Ascending aorta (tissue), 2 donors: ENCODE measurements around the gene NEURL3. TPM values are rescaled to one million over a fixed set of nuclear protein-coding genes. Genes with fewer than 3 reads are reported as not detected.
"Not testable (repeated sequence)": the region's sequence is repeated elsewhere in the genome, so short reads cannot be mapped to it uniquely, and the experiment has no call there.

Experiments used
- DNase-seq, 2 donors: peaks; one replicate each; pipeline ENCODE4 v3.0.0-alpha.2; 2019; ENCODE audit warnings: low spot score in 2 of 2
- H3K27ac ChIP-seq, 2 donors: fragments of 200-600 bp; sonication (generic); one replicate each; pipeline ENCODE4 v1.5.1; 2016 to 2017; ENCODE audit warnings: mild to moderate bottlenecking in 1 of 2
- H3K27me3 ChIP-seq: fragments of 200-600 bp; sonication (generic); one replicate; pipeline ENCODE4 v1.5.1; 2017
- H3K36me3 ChIP-seq, 2 donors: fragments of 200-600 bp; sonication (generic); one replicate each; pipeline ENCODE4 v1.5.1; 2016
- H3K4me1 ChIP-seq, 2 donors: fragments of 200-600 bp; sonication (generic); one replicate each; pipeline ENCODE4 v1.5.1; 2016 to 2017; ENCODE audit warnings: mild to moderate bottlenecking in 1 of 2
- H3K4me3 ChIP-seq, 2 donors: fragments of 200-600 bp; sonication (generic); one replicate each; pipeline ENCODE4 v1.5.1; 2016 to 2017; ENCODE audit warnings: mild to moderate bottlenecking in 1 of 2
- H3K9me3 ChIP-seq, 2 donors: fragments of 200-600 bp; sonication (generic); one replicate each; pipeline ENCODE4 v1.5.1; 2016
- CTCF ChIP-seq, 3 experiments: fragments of 200-600 bp in 2 of 3; fragments of 450-650 bp in 1 of 3; sonication (generic) in 2 of 3; IDR thresholded peaks; one replicate each; pipeline ENCODE4 v1.5.1; 2016 to 2019; ENCODE audit warnings: antibody characterized with exemption in 3 of 3, mild to moderate bottlenecking in 1 of 3, moderate library complexity in 1 of 3
- intact Hi-C: fragments of 100-400 bp; cut with DNase I; formaldehyde crosslinking; loops from one replicate; pipeline ENCODE4 v1.15.1; 2023
- total RNA-seq: library from RNA; depleted of rRNA; stranded (reverse); fragments of >200 nt; gene quantifications from one replicate; pipeline ENCODE4 v1.1.0, GENCODE V29; 2016

The NEURL3 gene
- total RNA-seq, 1 donor from 2014 or later = not detected

GRCh38 chr2:96500385-96501066 lies 4.6 kb downstream of the NEURL3 start:
- Histone ChIP-seq H3K9me3 (no peaks in the 10 kb centered on the region), H3K27ac (no peak overlapping the region), H3K4me3 (no peak overlapping the region), H3K4me1 (no peaks in the 10 kb centered on the region), H3K36me3 (no peaks in the 10 kb centered on the region), H3K27me3 (no peaks in the 10 kb centered on the region)
- DNase-seq = peak in 1 of 2 donors; percentile 60
- TF ChIP-seq CTCF (IDR thresholded peaks at IDR 0.05) = no peak
- intact Hi-C loops = no loop called here

- peak in 1 of 2 donors; percentile 59 for DNase-seq
- intact Hi-C loops = no loop called here
Measured at GRCh38 chr2:96499061-96499960, 5.8 kb downstream of the NEURL3 start.

GRCh38 chr2:96498611-96499010 lies 6.5 kb downstream of the NEURL3 start:
- H3K36me3 ChIP-seq, H3K27ac ChIP-seq, H3K27me3 ChIP-seq, H3K4me3 ChIP-seq, H3K4me1 ChIP-seq, intact Hi-C loops: not testable (repeated sequence)
- DNase-seq = peak in 1 of 2 donors; percentile 31
- H3K9me3 ChIP-seq = peaks cover 8 to 19% of the 10 kb centered on the region in 2 donors

More at GRCh38 chr2:96499061-96499960, 5.8 kb downstream of the NEURL3 start:
- Histone ChIP-seq H3K36me3 (no peaks in the 10 kb centered on the region), H3K9me3 (peaks cover 8 to 12% of the 10 kb centered on the region in 2 donors), H3K4me3 (no peak overlapping the region), H3K4me1 (no peaks in the 10 kb centered on the region), H3K27ac (no peak overlapping the region), H3K27me3 (no peaks in the 10 kb centered on the region)
- no peak for TF ChIP-seq CTCF (IDR thresholded peaks at IDR 0.05)

- no peaks in the 10 kb centered on the region for H3K4me1 ChIP-seq
- H3K27me3 ChIP-seq = no peaks in the 10 kb centered on the region
- TF ChIP-seq CTCF (IDR thresholded peaks at IDR 0.05) = no peak
- intact Hi-C loops = no loop called here
- no peak overlapping the region for H3K4me3 ChIP-seq
- no peak overlapping the region for H3K27ac ChIP-seq
- H3K9me3 ChIP-seq = peaks cover 8 to 20% of the 10 kb centered on the region in 2 donors
- no peaks in the 10 kb centered on the region for H3K36me3 ChIP-seq
- DNase-seq = no peak
Measured at GRCh38 chr2:96498021-96498431, 7.1 kb downstream of the NEURL3 start.

GRCh38 chr2:96495982-96496629 lies 9.1 kb downstream of the NEURL3 start:
- Histone ChIP-seq H3K9me3 (peaks cover 8 to 20% of the 10 kb centered on the region in 2 donors), H3K4me1 (no peaks in the 10 kb centered on the region), H3K27ac (no peak overlapping the region), H3K27me3 (no peaks in the 10 kb centered on the region), H3K4me3 (no peak overlapping the region), H3K36me3 (no peaks in the 10 kb centered on the region)
- no peak for TF ChIP-seq CTCF (IDR thresholded peaks at IDR 0.05)
- DNase-seq = peak in 1 of 2 donors; percentile 30
- intact Hi-C loops = no loop called here
